GM21381 (cell line): ENCODE data around the gene MED28.

Experiments
- ATAC-seq: cut with Tn5 transposase; IDR thresholded peaks from one replicate; pipeline ENCODE4 v1.9.1; 2021; ENCODE audit warnings: mild to moderate bottlenecking, moderate library complexity; ENCODE audit not compliant: unreplicated experiment

The MED28 gene

GRCh38 chr4:17664755-17665154, 50.3 kb downstream of the MED28 start:
- ATAC-seq = peak; percentile 93

GRCh38 chr4:17665346-17665745, 50.9 kb downstream of the MED28 start:
- peak; percentile 35 for ATAC-seq

GRCh38 chr4:17665852-17666251, 51.4 kb downstream of the MED28 start:
- ATAC-seq = no peak

- no peak for ATAC-seq
These were observed 52.8 kb downstream of the MED28 start for GRCh38 chr4:17667253-17667652.

- ATAC-seq = no peak
These were observed 53.3 kb downstream of the MED28 start for GRCh38 chr4:17667653-17668201.

GRCh38 chr4:17670423-17670822, 56.0 kb downstream of the MED28 start:
- no peak for ATAC-seq

GRCh38 chr4:17680559-17681280, 66.3 kb downstream of the MED28 start:
- no peak for ATAC-seq

GRCh38 chr4:17681281-17682221, 67.1 kb downstream of the MED28 start:
- no peak for ATAC-seq

- no peak for ATAC-seq
These were observed 67.8 kb downstream of the MED28 start for GRCh38 chr4:17682222-17682566.
